Measurements from ENCODE around the gene PDSS2.

Gene PDSS2

GRCh38 chr6:107106165-107106564 is 353.2 kb downstream of the PDSS2 start:
- no peak for DNase-seq (ENCODE audit: low read depth)
- TF ChIP-seq CTCF (IDR thresholded peaks at IDR 0.05; ENCODE audit: low read depth, low read length): no peak
- H3K4me3 ChIP-seq (ENCODE audit: low read depth, low read length): no peak overlapping the region

GRCh38 chr6:107105511-107106116 is 353.8 kb downstream of the PDSS2 start:
- TF ChIP-seq POLR2A (IDR thresholded peaks at IDR 0.05; ENCODE audit: extremely low read depth, insufficient read length) (no peak), CTCF (IDR thresholded peaks at IDR 0.05; ENCODE audit: low read depth, low read length) (no peak)
- H3K4me3 ChIP-seq (ENCODE audit: low read depth, low read length): no peak overlapping the region
- no peak for DNase-seq (ENCODE audit: low read depth)

- TF ChIP-seq POLR2A (IDR thresholded peaks at IDR 0.05; ENCODE audit: extremely low read depth, insufficient read length) (no peak), MYC (IDR thresholded peaks at IDR 0.05; ENCODE audit: low read depth, low read length) (no peak), CTCF (IDR thresholded peaks at IDR 0.05; ENCODE audit: low read depth, low read length) (no peak), MAX (IDR thresholded peaks at IDR 0.05; ENCODE audit: low read depth, low read length) (no peak)
- DNase-seq (ENCODE audit: low read depth): no peak
- H3K4me3 ChIP-seq (ENCODE audit: low read depth, low read length): no peak overlapping the region
These were observed 356.3 kb downstream of the PDSS2 start for GRCh38 chr6:107103082-107103481.
